Kidney tubule cell (primary cell): Measurements from ENCODE around the gene KDM4B.

Experiments used
- DNase-seq: peaks from one replicate; pipeline ENCODE4 v3.0.0-alpha.2; 2018; ENCODE audit warnings: low spot score

The KDM4B gene

DNA sequence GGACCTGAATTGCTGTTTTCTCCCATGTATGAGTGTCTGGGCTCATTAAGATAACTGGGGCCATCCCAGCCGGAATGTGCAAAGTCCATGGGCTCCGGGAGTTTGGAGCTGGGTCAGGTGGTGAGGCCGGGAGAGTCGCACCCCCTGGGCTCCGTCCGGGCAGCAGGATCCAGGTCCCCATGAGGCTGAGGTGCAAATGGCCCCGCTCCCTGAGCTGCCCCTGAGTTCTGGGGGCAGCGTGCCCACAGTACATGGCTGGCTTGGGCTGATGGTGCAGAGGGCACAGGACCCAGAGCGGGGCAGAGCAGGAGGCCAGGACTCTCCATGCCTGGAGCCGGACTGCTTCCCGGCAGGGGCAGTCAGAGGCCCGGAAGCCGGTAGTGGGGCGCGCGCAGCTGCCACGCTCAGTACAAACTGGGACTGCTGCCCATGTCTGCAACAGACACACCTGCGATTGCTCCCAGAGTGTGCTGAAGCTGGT, 136.0 kb downstream of the KDM4B start:
- DNase-seq, result no peak

DNA sequence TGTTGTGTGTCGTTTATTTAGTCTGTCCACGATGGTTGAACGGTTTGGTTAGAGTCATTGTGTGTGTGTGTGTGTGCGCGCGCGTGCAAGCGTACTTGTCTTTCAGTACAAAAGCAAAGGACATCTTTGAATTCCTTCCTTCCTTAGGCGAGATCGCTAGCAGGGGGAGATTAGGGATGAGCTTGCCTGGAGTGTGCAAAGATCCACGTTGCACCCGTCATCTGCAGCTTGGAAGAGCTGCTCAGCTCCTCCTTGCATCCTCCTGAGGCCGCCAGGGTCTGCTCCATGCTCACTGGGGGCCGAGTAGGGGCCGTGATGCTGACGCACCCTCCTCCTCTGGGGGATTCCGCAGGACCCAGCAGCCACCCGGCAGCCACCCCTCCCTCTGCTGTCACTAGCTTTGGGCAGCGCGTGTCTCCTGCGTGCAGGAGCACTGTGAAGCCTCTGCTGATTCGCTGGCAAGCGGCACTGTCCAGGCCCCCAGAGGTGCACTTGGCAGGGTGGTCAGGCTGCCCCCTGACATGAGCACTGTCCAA, 137.3 kb downstream of the KDM4B start:
- DNase-seq, result no peak

DNA sequence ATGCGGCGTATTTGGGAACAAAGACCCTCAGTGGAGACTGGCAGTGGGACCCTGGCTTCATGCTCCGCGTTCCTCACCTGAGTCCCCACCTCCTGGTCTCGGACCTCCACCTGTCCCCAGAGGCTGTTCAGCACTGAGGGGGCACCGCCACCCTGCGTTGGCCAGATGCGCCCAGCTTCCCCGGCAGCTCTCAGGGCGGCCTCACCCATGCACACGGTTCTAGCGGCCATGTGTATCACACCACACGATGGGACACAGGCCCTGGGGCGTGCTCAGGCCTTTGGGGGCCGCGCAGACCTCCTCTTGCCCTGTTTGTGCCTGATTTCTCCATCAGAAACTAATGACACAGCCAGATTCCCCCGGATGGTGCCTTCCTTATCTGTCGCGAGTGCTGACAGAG, 138.1 kb downstream of the KDM4B start:
- no peak for DNase-seq

DNA sequence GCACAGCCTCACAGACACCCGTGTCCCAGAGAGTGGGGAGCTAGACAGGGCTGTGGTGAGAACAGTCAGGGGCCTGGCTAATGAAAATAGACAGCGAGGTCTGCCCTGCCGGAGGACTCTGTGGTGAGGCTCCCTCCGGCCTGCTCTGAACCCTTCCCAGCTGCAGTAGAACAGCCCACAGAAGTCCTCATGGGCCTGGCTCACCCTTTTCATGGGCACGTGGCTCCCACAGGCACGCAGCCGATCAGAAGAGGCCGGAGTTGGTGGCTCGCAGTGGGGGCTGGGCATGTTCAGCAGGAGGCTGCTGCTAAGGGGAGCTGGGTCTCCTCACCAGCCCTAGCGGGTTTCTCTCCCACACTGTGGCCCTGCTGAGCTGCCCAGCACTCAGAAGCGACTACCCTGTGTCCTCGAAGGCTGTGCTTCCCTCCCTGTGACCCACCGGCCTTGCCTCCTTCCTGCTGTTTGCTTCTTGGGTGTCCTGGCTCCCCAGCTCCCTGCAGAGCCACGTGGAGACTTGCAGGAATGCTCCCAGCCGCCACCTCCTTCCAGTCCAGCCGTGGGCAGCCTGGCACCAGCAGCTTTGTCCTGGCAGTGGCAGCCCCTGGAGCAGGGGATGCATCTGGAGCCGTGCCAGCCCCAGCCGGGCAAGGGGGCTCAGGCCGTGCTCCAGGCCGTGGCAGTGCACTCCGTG, 138.7 kb downstream of the KDM4B start:
- no peak for DNase-seq

DNA sequence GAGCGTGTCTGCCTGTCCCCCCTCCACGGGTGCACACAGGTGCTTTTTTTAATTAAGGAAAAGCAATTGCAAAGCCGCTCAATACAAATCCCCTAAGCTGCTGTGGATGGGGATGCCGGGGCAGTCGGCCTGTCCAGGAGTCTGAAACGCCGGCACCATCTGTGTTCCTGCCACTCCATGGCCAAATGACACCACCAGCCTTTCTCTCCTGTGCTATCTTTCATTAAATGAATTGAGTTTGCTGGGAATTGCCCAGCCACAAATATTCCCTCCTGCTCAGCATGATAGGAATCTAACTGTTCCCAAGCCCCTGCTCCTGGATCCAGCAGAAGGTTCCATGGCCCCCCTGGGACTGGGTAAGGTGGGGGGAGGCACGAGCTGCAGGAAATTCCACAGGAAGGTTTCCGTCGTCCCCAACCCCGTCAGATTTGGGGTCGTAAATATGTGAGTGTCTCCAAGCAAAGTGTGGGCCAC, 139.2 kb downstream of the KDM4B start:
- DNase-seq, result no peak

DNA sequence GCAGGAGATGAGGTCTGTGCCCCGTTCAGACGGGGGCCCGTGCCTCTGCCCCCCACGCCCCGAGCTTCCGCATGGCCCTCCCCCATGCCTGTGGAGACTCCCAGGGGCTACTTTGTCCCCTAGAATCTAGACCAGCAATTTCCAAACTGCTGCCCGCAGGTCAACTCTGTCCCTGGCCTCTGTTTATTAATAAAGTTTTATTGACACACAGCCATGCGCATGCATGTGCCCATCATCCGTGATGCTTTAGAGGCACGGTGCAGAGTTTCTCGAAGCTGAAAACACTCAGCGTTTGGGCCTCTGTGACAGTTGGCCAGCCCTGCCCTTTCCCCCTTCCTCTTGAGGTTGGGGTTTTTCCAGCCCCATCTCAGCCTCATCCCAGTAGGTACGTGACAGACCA, 140.0 kb downstream of the KDM4B start:
- no peak for DNase-seq

DNA sequence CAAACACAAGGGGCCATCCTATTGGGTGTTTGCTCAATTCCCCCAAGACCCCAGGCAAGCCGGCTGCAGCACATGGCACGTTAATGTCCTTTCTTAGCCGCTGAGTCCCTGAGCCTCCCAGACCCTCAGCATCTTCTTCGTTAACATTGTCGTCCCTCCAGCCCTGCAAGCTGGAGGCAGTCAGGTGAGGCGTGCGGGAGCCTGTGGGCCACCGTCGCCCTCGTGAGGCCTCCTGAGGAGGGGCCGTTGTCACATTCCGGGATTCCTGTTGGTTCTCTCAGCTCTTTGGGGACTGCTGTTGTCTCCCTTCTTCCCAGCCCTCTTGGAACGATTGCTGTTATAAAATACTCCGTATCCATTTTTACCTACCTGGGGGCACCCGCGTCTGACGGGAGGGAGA, 140.6 kb downstream of the KDM4B start:
- no peak for DNase-seq

DNA sequence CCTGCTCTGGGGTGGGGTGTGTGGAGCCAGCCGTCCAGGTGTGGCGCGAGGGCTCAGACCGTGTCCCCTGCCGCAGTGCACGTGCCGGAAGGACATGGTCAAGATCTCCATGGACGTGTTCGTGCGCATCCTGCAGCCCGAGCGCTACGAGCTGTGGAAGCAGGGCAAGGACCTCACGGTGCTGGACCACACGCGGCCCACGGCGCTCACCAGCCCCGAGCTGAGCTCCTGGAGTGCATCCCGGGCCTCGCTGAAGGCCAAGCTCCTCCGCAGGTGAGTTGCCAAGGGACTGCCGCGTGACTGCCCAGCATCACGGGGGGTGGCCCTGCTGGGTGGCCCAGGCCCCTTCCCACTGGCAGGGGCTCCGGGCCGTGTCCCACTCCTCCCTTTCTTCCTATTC, 141.6 kb downstream of the KDM4B start:
- DNase-seq, result no peak

DNA sequence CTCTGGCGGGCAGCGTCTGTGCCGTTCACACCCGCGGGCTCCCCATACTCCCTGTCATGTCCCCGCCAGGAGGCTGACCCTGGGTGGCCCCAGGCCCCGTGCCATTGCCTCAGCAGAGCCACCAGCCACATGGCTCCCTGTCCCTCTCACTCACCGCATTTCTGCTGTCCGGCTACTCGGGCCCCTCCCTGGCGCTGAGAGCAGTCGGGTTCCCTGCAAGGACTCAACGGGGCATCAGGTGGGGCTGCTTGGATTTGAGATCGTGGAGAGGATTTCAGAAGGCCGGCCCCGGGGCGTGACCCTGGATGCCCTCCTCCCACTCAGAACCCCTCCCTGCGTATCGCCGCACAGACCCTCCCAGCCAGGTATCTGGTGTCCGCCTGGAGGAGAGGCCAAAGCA, 142.1 kb downstream of the KDM4B start:
- DNase-seq, result no peak

DNA sequence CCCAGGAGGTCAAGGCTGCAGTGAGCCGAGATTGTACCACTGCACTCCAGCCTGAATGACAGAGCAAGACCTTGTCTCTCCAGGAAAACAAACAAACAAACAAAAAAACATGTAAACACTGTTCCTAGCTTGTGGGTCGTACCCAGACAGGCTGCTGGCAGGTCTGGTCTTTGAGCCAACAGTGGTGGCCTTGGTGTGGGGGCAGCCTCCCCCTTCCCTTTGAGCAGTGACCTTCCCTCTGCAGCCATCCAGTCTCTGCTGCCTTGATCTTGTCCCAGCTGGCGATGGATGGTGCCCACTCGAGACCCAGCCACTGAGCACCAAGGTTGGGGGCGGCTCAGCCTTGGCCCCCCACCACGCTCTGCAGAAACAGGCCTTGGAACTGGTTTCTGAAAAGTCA, 143.3 kb downstream of the KDM4B start:
- no peak for DNase-seq

DNA sequence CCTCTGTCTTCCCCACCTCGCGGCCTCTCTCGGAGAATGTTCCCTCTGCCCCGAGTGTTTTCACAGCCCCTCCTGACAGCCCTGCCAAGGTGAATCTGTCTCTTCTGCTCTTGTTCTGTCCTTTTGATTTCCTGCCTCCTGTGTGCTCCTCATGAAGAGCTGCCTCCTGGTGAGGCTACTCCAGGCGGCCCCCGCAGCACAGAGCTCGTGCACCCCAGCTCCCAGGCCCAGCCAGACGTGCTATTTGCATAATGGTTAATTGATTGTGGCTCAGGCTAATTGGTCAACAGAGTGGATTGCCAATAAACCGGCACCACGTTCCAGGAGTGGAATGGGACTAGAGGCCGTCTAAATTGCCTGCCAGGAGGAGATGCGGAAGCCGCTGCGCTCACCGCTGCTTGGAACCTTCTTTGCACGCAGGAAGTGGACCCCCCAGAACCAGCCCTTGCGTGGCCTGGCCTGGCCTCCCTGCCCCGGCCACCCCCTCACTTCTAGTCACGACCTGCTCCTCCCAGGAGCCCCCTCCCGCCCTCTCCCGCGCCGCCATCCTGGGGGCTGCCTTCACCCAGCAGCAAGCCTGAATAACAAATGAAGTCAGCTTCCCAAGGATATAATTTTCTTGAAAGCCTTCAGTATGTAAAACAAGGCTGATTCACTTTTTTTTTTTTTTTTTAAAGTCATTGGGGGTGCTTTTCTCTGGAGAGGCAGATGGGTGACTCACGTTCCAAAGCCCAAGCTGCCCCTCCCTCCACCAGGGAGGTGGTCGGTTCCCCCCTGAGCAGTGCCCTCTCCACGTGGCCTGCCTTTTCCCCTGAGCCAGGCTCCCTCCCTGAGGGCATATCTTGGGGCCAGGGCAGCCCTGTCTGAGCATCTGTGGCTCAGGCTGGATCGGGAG, 144.0 kb downstream of the KDM4B start:
- DNase-seq, result no peak

DNA sequence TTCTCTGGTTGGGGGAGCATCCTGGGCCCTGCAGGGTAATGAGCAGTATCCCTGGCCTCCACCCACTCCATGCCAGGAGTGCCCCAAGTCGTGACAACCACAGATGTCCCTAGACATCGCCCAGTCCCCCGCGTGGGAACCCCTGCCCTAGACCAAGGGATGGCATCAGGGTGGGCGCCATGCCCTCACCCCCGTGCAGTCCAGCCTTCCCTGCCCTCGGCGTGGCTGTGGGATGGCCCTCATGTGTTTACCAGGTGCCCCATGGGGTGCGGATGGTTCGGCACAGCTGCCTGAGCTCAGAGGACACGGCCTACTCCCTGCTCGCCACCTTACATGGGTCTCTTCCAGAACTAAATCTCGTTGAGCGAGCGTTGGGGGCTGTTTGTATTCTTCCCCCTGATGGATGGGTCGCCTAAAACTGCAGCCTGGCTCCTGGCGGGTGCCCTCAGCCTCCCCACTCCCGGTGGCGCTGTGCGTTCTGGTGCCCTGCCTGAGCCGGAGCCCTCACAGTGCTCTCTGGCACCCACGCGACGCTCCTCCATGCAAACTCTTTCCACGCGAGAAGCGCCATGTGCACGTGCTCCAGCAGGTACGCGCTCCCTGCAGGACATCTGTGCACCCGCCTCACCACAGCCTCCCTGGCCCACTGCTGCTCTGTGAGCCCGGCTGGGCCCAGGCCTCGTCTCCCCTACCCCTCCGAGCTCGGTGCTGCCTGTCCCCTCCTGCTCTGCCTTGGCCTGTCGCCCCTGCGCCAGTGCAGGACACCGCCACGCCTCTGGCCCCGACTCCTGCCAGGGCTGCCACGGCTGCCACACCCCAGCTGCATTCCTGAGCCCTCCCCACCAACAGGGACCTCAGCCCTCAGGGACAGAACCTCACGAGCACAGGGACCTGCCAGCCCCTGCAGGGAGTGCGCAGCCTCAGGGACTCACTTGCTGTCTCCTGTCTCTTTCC, 145.0 kb downstream of the KDM4B start:
- no peak for DNase-seq

DNA sequence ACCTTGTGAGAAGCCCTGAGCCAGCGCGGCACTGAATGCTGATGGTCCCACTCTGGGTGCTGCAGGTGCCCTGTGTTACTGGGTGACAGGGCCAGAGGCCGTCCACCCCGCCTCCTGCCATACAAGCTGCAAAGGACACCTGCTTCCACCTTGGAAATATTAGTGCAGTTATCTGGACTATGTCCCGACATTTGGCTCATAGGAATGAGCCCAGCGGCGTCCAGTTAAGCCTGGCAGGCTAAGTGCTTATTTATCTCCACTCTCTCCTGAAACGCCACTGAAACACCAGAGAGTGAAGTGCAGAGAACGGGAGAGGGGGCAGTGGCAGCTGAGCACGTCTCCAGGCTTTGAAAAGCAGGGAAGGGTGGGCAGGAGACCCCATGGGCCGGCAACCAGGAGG, 145.8 kb downstream of the KDM4B start:
- no peak for DNase-seq

DNA sequence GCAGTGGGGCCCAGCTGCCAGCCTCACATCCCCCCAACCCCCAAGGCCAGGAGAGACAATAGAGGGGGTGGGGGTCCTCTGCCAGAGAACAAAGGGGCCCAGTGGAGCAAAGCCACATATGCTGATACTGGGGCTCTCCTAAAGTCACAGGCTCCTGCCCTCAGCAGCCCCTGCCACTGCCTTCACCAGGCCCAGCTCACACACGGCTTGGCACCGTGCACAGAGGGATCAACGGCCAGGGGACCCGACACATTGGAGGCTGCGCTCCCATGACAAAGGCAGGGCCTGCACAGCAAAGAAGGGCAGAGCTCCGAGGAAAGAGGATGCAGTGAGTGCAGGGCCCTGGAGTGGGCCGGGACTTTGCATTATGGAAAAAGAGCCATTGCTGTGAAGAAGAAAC, 146.4 kb downstream of the KDM4B start:
- DNase-seq, result no peak

DNA sequence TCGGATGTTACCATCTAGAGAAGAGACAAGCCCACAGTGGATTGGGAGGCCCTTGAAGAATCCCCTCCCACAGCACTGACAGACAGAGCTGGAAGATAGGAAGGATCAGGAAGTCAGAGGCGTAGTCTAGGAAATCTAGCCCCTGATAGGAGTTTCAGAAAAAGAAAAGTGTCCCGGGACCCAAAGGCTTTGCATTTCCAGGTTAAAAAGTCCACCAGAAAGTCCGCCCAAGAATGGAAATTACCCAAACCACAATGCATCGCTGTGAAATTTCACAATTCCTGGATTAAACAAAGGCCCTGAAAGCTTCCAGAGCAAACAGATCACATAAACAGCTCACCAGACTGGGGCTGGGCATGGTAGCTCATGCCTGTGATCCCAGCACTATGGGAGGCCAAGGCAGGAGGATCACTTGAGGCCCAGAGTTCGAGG, 146.9 kb downstream of the KDM4B start:
- DNase-seq, result no peak

DNA sequence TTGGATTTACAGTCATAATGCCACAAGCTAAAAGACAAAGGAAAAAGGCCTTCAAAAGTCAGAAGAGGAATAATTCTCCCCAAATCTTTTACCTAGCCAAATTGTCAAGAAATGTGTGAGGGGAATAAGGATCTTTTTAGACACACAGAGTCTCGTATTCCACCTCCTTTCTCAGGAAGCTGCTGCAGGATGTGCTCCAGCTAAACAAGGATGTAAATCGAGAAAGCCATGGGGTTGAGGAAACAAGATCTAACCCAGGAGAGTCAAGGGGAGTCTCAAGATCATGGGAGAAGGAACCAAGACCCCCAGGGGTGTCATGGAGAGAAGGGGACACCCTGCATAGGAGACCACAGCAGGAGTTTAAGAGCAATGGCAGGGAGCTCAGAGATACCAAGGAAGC, 147.4 kb downstream of the KDM4B start:
- no peak for DNase-seq

DNA sequence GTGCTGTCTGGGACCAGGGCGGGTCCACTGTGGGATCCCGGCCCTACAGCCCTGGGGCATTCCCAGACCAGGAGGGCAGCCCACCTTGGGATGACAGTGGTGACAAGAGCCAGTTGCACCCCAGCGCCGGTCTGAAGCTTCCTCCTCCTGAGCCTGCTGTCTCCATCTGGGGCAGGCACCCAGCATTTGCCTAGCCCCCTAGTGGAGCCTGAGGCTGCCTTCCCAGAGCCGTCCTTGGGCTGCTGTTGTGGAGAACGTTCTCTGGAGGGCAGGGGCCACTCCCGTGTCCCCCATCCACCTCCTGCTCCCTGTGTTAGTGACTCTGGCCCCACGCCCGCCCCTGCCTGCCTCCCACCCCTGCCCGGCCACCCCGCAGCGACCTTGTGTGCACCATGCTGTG, 148.5 kb downstream of the KDM4B start:
- no peak for DNase-seq

DNA sequence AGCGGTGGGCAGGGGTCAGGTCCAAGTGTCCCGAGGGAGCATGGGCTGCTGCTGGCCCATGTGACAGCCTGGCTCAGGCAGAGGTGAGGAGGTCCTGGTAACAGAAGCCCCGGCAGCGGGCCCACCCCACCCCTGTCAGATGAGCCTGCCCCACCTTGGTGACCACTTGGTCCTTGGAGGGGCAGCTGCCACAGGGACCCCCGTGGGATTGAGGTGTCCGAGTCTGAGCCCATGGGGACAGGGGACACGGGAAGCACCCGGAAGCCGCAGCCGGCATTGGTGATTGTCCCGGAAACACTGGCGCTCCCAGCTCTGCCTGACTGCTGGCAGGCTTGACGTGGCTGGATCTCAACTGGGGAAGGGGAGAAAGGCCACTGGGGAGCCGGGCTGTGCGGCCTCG, 149.1 kb downstream of the KDM4B start:
- no peak for DNase-seq

DNA sequence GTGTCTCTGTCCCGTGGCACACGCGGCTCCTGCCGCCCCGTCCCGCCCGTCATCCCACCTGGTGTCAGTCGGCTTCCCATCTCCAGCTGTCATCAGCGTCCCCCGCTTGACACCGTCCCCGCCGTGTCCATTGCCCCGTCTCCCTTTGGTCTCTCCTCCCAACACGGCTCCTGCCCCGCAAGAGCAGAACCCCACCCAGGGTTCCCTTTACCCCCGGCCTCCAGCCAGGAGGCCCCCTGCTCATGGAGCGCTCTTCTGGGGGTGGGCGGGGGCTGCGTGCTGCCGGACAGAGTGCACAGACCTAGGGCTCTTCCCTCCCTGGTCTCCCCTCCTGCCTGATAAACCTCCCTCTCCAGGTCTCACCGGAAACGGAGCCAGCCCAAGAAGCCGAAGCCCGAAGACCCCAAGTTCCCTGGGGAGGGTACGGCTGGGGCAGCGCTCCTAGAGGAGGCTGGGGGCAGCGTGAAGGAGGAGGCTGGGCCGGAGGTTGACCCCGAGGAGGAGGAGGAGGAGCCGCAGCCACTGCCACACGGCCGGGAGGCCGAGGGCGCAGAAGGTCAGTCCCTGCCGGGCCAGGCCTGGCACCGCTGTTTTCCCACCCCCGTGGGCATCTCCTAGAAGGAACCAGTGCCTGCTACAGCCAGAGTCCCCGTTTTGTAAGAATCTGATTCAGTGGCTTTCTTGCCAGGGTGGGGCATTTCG, 150.5 kb downstream of the KDM4B start:
- DNase-seq, result no peak

DNA sequence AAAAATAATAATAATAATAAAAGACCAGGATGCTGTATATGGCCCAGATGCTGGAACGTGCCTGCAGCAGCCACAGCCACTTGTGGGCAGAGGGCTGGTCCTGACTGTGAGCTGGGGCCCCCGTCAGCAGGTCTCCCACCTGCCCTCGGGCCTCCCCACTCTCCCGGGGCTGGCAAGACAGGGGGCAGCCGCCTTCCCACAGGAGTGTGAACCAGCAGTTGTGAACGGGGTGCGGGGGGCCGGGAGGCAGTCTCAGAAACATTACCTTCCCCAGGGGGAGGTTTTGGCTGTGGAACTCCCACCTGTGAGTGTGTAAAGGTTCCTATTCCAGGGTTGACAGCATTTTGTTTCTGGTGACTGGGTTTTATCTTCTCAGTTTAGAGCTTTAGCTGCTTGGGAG, 151.4 kb downstream of the KDM4B start:
- DNase-seq, result no peak

DNA sequence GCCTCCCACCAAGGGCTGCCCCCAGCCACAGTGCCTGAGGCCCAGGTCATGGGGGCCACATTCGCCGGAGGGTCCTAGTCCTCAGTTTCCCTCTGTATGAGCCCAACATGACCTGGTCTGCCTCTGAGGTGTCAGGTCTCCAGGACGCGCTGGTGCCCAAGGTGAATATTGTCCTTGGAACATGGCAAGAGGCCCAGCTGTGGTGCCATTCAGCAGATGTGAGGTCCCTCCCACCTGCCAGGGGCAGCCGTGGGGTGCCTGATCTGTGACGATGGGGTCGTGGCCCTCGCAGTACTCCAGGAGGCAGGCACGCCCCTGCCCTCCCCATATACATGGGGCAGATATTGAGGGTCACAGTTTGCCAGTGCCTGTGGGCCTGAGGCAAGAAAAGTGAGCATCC, 151.9 kb downstream of the KDM4B start:
- no peak for DNase-seq
